HCEC 1CT (cell line): Measurements from ENCODE around the gene ROBO1.
"Not testable (repeated sequence)": the region's sequence is repeated elsewhere in the genome, so short reads cannot be mapped to it uniquely, and the experiment has no call there.

ENCODE experiments used
- DNase-seq: peaks from one replicate; pipeline ENCODE4 v3.0.0-alpha.2; 2017

The ROBO1 gene

GRCh38 chr3:78721771-78722543 lies 1045.8 kb downstream of the ROBO1 start:
- DNase-seq, result peak; percentile 21

GRCh38 chr3:78718707-78719106 lies 1049.1 kb downstream of the ROBO1 start:
- no peak for DNase-seq

GRCh38 chr3:78717041-78717440 lies 1050.8 kb downstream of the ROBO1 start:
- no peak for DNase-seq

- DNase-seq, result no peak
Measured at GRCh38 chr3:78712941-78713340, 1054.9 kb downstream of the ROBO1 start.

GRCh38 chr3:78712270-78712669 lies 1055.5 kb downstream of the ROBO1 start:
- DNase-seq, result no peak

GRCh38 chr3:78708565-78709073 lies 1059.2 kb downstream of the ROBO1 start:
- no peak for DNase-seq

GRCh38 chr3:78707609-78708008 lies 1060.2 kb downstream of the ROBO1 start:
- DNase-seq, result no peak

GRCh38 chr3:78706906-78707523 lies 1060.8 kb downstream of the ROBO1 start:
- no peak for DNase-seq

- DNase-seq, result no peak
Measured at GRCh38 chr3:78703944-78704343, 1063.9 kb downstream of the ROBO1 start.

GRCh38 chr3:78701537-78701936 lies 1066.3 kb downstream of the ROBO1 start:
- no peak for DNase-seq

- DNase-seq, result no peak
Measured at GRCh38 chr3:78698431-78698830, 1069.4 kb downstream of the ROBO1 start.

- DNase-seq, result no peak
Measured at GRCh38 chr3:78697426-78697825, 1070.4 kb downstream of the ROBO1 start.

GRCh38 chr3:78690766-78691165 lies 1077.0 kb downstream of the ROBO1 start:
- no peak for DNase-seq

- DNase-seq, result no peak
Measured at GRCh38 chr3:78689378-78689777, 1078.4 kb downstream of the ROBO1 start.

- no peak for DNase-seq
Measured at GRCh38 chr3:78687520-78687919, 1080.3 kb downstream of the ROBO1 start.

- DNase-seq, result no peak
Measured at GRCh38 chr3:78683284-78683683, 1084.5 kb downstream of the ROBO1 start.

- DNase-seq, result not testable (repeated sequence)
Measured at GRCh38 chr3:78675119-78675805, 1092.5 kb downstream of the ROBO1 start.

GRCh38 chr3:78670746-78671145 lies 1097.1 kb downstream of the ROBO1 start:
- no peak for DNase-seq

GRCh38 chr3:78670094-78670493 lies 1097.7 kb downstream of the ROBO1 start:
- no peak for DNase-seq

GRCh38 chr3:78668302-78668701 lies 1099.5 kb downstream of the ROBO1 start:
- no peak for DNase-seq

- DNase-seq, result peak; percentile 36
Measured at GRCh38 chr3:78666470-78666800, 1101.4 kb downstream of the ROBO1 start.

- no peak for DNase-seq
Measured at GRCh38 chr3:78665776-78666469, 1101.9 kb downstream of the ROBO1 start.

GRCh38 chr3:78665101-78665500 lies 1102.7 kb downstream of the ROBO1 start:
- no peak for DNase-seq
